Measurements from ENCODE around the gene ESPNL. TPM values are rescaled to one million over a fixed set of nuclear protein-coding genes. Genes with fewer than 3 reads are reported as not detected.

Gene ESPNL
- total RNA-seq, 2 experiments from 2014 or later = 0.12 to 0.14 TPM

- Mint-ChIP-seq H3K36me3 (peaks cover 2% of the 10 kb centered on the region), H3K4me1 (ENCODE audit: low read depth) (no peaks in the 10 kb centered on the region), H3K9me3 (no peaks in the 10 kb centered on the region), H3K27ac (no peak overlapping the region), H3K27me3 (no peaks in the 10 kb centered on the region), H3K4me3 (no peak overlapping the region)
- CTCF ChIA-PET = no interaction called here
- intact Hi-C loops (cut with micrococcal nuclease) = no loop called here
- POLR2A ChIA-PET = no interaction called here
- DNase-seq = peak; percentile 1
Measured at GRCh38 chr2:238103465-238104225, 3.5 kb downstream of the ESPNL start.

GRCh38 chr2:238104226-238104690, 4.1 kb downstream of the ESPNL start:
- Mint-ChIP-seq H3K9me3 (no peaks in the 10 kb centered on the region), H3K27me3 (no peaks in the 10 kb centered on the region), H3K4me3 (no peak overlapping the region), H3K27ac (no peak overlapping the region), H3K4me1 (ENCODE audit: low read depth) (peaks cover 3% of the 10 kb centered on the region), H3K36me3 (no peaks in the 10 kb centered on the region)
- intact Hi-C loops (cut with micrococcal nuclease) = no loop called here
- DNase-seq = no peak
- ChIA-PET POLR2A (no interaction called here), CTCF (no interaction called here)

- Mint-ChIP-seq H3K4me3 (no peak overlapping the region), H3K4me1 (ENCODE audit: low read depth) (peaks cover 3% of the 10 kb centered on the region), H3K9me3 (no peaks in the 10 kb centered on the region), H3K27ac (no peak overlapping the region), H3K27me3 (no peaks in the 10 kb centered on the region), H3K36me3 (no peaks in the 10 kb centered on the region)
- ChIA-PET CTCF (no interaction called here), POLR2A (no interaction called here)
- DNase-seq = no peak
- intact Hi-C loops (cut with micrococcal nuclease) = no loop called here
Measured at GRCh38 chr2:238104691-238105371, 4.7 kb downstream of the ESPNL start.

- H3K36me3 Mint-ChIP-seq = no peaks in the 10 kb centered on the region
- H3K9me3 Mint-ChIP-seq = no peaks in the 10 kb centered on the region
- intact Hi-C loops (cut with micrococcal nuclease) = no loop called here
- H3K4me3 Mint-ChIP-seq = no peak overlapping the region
- CTCF ChIA-PET = no interaction called here
- no peak overlapping the region for H3K27ac Mint-ChIP-seq
- no peaks in the 10 kb centered on the region for H3K27me3 Mint-ChIP-seq
- POLR2A ChIA-PET = no interaction called here
- no peak for DNase-seq
- peaks cover 3% of the 10 kb centered on the region for H3K4me1 Mint-ChIP-seq (ENCODE audit: low read depth)
Measured at GRCh38 chr2:238105506-238106338, 5.6 kb downstream of the ESPNL start.

GRCh38 chr2:238106339-238106697, 6.2 kb downstream of the ESPNL start:
- DNase-seq = no peak
- Mint-ChIP-seq H3K4me3 (no peak overlapping the region), H3K9me3 (no peaks in the 10 kb centered on the region), H3K27ac (no peak overlapping the region), H3K4me1 (ENCODE audit: low read depth) (peaks cover 3% of the 10 kb centered on the region), H3K36me3 (no peaks in the 10 kb centered on the region), H3K27me3 (no peaks in the 10 kb centered on the region)
- ChIA-PET CTCF (interaction anchor here (1.3 kb wide), 1 partner anchor 248 kb away, joined by 5 read pairs; no protein-coding TSS in a partner anchor), POLR2A (no interaction called here)
- intact Hi-C loops (cut with micrococcal nuclease) = no loop called here

GRCh38 chr2:238106698-238107524, 6.8 kb downstream of the ESPNL start:
- no peaks in the 10 kb centered on the region for H3K36me3 Mint-ChIP-seq
- POLR2A ChIA-PET = no interaction called here
- no peaks in the 10 kb centered on the region for H3K9me3 Mint-ChIP-seq
- peak; percentile 26 for DNase-seq
- CTCF ChIA-PET = interaction anchor here (1.3 kb wide), 1 partner anchor 249 kb away, joined by 5 read pairs; no protein-coding TSS in a partner anchor
- no peaks in the 10 kb centered on the region for H3K27me3 Mint-ChIP-seq
- peaks cover 3% of the 10 kb centered on the region for H3K4me1 Mint-ChIP-seq (ENCODE audit: low read depth)
- H3K27ac Mint-ChIP-seq = no peak overlapping the region
- intact Hi-C loops (cut with micrococcal nuclease) = no loop called here
- no peak overlapping the region for H3K4me3 Mint-ChIP-seq

GRCh38 chr2:238107525-238108422, 7.6 kb downstream of the ESPNL start:
- ChIA-PET CTCF (interaction anchor here (1.3 kb wide), 1 partner anchor 250 kb away, joined by 5 read pairs; no protein-coding TSS in a partner anchor), POLR2A (no interaction called here)
- no peaks in the 10 kb centered on the region for H3K36me3 Mint-ChIP-seq
- no peak for DNase-seq
- no peak overlapping the region for H3K27ac Mint-ChIP-seq
- H3K27me3 Mint-ChIP-seq = no peaks in the 10 kb centered on the region
- intact Hi-C loops (cut with micrococcal nuclease) = no loop called here
- peaks cover 2% of the 10 kb centered on the region for H3K9me3 Mint-ChIP-seq
- H3K4me1 Mint-ChIP-seq (ENCODE audit: low read depth) = peaks cover 3% of the 10 kb centered on the region
- no peak overlapping the region for H3K4me3 Mint-ChIP-seq

- Mint-ChIP-seq H3K4me3 (no peak overlapping the region), H3K27me3 (no peaks in the 10 kb centered on the region), H3K36me3 (peaks cover 2% of the 10 kb centered on the region), H3K4me1 (ENCODE audit: low read depth) (peaks cover 3% of the 10 kb centered on the region), H3K9me3 (peaks cover 7% of the 10 kb centered on the region), H3K27ac (no peak overlapping the region)
- intact Hi-C loops (cut with micrococcal nuclease) = no loop called here
- ChIA-PET POLR2A (no interaction called here), CTCF (no interaction called here)
- peak; percentile 26 for DNase-seq
Measured at GRCh38 chr2:238108423-238109183, 8.5 kb downstream of the ESPNL start.

- Mint-ChIP-seq H3K27ac (no peak overlapping the region), H3K36me3 (peaks cover 2% of the 10 kb centered on the region), H3K4me1 (ENCODE audit: low read depth) (peaks cover 3% of the 10 kb centered on the region), H3K27me3 (peaks cover 7% of the 10 kb centered on the region), H3K9me3 (peaks cover 7% of the 10 kb centered on the region), H3K4me3 (no peak overlapping the region)
- intact Hi-C loops (cut with micrococcal nuclease) = no loop called here
- POLR2A ChIA-PET = no interaction called here
- DNase-seq = no peak
- CTCF ChIA-PET = no interaction called here
Measured at GRCh38 chr2:238113611-238114010, 13.5 kb downstream of the ESPNL start.

GRCh38 chr2:238114331-238114841, 14.2 kb downstream of the ESPNL start:
- DNase-seq = no peak
- CTCF ChIA-PET = no interaction called here
- peaks cover 7% of the 10 kb centered on the region for H3K9me3 Mint-ChIP-seq
- H3K4me1 Mint-ChIP-seq (ENCODE audit: low read depth) = no peaks in the 10 kb centered on the region
- intact Hi-C loops (cut with micrococcal nuclease) = no loop called here
- POLR2A ChIA-PET = no interaction called here
- peaks cover 2% of the 10 kb centered on the region for H3K36me3 Mint-ChIP-seq
- H3K27me3 Mint-ChIP-seq = peaks cover 9% of the 10 kb centered on the region
- no peak overlapping the region for H3K27ac Mint-ChIP-seq
- H3K4me3 Mint-ChIP-seq = no peak overlapping the region

Measured in activated CD4-positive, alpha-beta memory T cell treated with anti-CD3 and anti-CD28 coated beads for 36 hours (primary cell).